Mucosa of rectum (tissue), 2 donors: Measurements from ENCODE around the gene SHF.
"Not testable (repeated sequence)": the region's sequence is repeated elsewhere in the genome, so short reads cannot be mapped to it uniquely, and the experiment has no call there.

Source experiments
- H3K27ac ChIP-seq, 2 donors: one replicate each; pipeline ENCODE4 v1.7.0; 2013; ENCODE audit warnings: inconsistent platforms in 2 of 2, low read depth in 2 of 2, low read length in 2 of 2
- H3K27me3 ChIP-seq, 2 donors: one replicate each; pipeline ENCODE4 v1.7.0; 2013; ENCODE audit warnings: low read length in 2 of 2; ENCODE audit not compliant: control insufficient read depth in 2 of 2, insufficient read depth in 2 of 2
- H3K36me3 ChIP-seq, 2 donors: one replicate each; pipeline ENCODE4 v1.7.0; 2013; ENCODE audit warnings: low read length in 2 of 2; ENCODE audit not compliant: control insufficient read depth in 2 of 2, insufficient read depth in 2 of 2
- H3K4me1 ChIP-seq, 2 donors: one replicate each; pipeline ENCODE4 v1.7.0; 2013; ENCODE audit warnings: low read length in 2 of 2, mild to moderate bottlenecking in 1 of 2; ENCODE audit not compliant: control insufficient read depth in 2 of 2, insufficient read depth in 2 of 2
- H3K4me3 ChIP-seq, 2 donors: one replicate each; pipeline ENCODE4 v1.7.0; 2013; ENCODE audit warnings: low read length in 2 of 2
- H3K9ac ChIP-seq, 2 donors: one replicate each; pipeline ENCODE4 v1.7.0; 2013; ENCODE audit warnings: low read length in 2 of 2, low read depth in 1 of 2, mild to moderate bottlenecking in 1 of 2
- H3K9me3 ChIP-seq, 2 donors: one replicate each; pipeline ENCODE4 v1.7.0; 2013; ENCODE audit warnings: low read length in 2 of 2; ENCODE audit not compliant: control insufficient read depth in 2 of 2
- donor health status: healthy.
- donor health status: Normal muscosa, but diverticular disease.

Gene SHF

GRCh38 chr15:45187894-45188830 is at the start of gene SHF:
SHF (minus strand) TSS chr15:45187966; CDS start chr15:45187951, 15 bp downstream.
- H3K9me3 ChIP-seq = no peaks in the 10 kb centered on the region
- H3K4me3 ChIP-seq = peak within 1 kb of the TSS; percentile 72 to 83
- H3K27ac ChIP-seq = peak within 1 kb of the TSS; percentile 14 to 58
- H3K27me3 ChIP-seq = no peaks in the 10 kb centered on the region
- peaks cover 0 to 2% of the 10 kb centered on the region in 2 donors for H3K36me3 ChIP-seq
- H3K4me1 ChIP-seq = peaks cover 13 to 23% of the 10 kb centered on the region in 2 donors
- H3K9ac ChIP-seq = peak within 1 kb of the TSS; percentile 69 to 83

- not testable (repeated sequence) for H3K36me3 ChIP-seq, H3K4me1 ChIP-seq, H3K27me3 ChIP-seq, H3K4me3 ChIP-seq, H3K9me3 ChIP-seq, H3K27ac ChIP-seq, H3K9ac ChIP-seq
These were observed 49.0 kb upstream of the SHF start for GRCh38 chr15:45236806-45237205.

GRCh38 chr15:45234562-45235235 is 46.9 kb upstream of the SHF start:
- Histone ChIP-seq H3K4me1 (no peaks in the 10 kb centered on the region), H3K27me3 (peaks cover 0 to 3% of the 10 kb centered on the region in 2 donors), H3K9ac (no peak overlapping the region), H3K27ac (no peak overlapping the region), H3K9me3 (no peaks in the 10 kb centered on the region), H3K4me3 (no peak overlapping the region), H3K36me3 (no peaks in the 10 kb centered on the region)

GRCh38 chr15:45231864-45232562 is 44.2 kb upstream of the SHF start:
- H3K27me3 ChIP-seq = peaks cover 0 to 3% of the 10 kb centered on the region in 2 donors
- no peaks in the 10 kb centered on the region for H3K36me3 ChIP-seq
- no peak overlapping the region for H3K9ac ChIP-seq
- no peaks in the 10 kb centered on the region for H3K9me3 ChIP-seq
- H3K4me1 ChIP-seq = no peaks in the 10 kb centered on the region
- H3K27ac ChIP-seq = no peak overlapping the region
- no peak overlapping the region for H3K4me3 ChIP-seq

GRCh38 chr15:45231132-45231531 is 43.4 kb upstream of the SHF start:
- H3K9ac ChIP-seq = no peak overlapping the region
- no peaks in the 10 kb centered on the region for H3K9me3 ChIP-seq
- no peaks in the 10 kb centered on the region for H3K4me1 ChIP-seq
- no peaks in the 10 kb centered on the region for H3K36me3 ChIP-seq
- H3K27ac ChIP-seq = no peak overlapping the region
- no peak overlapping the region for H3K4me3 ChIP-seq
- peaks cover 0 to 3% of the 10 kb centered on the region in 2 donors for H3K27me3 ChIP-seq

- H3K4me3 ChIP-seq = no peak overlapping the region
- H3K9ac ChIP-seq = no peak overlapping the region
- no peaks in the 10 kb centered on the region for H3K9me3 ChIP-seq
These were observed 42.6 kb upstream of the SHF start for GRCh38 chr15:45230245-45230965.

GRCh38 chr15:45228931-45229330 is 41.2 kb upstream of the SHF start:
- Histone ChIP-seq H3K27ac (no peak overlapping the region), H3K27me3 (peaks cover 0 to 3% of the 10 kb centered on the region in 2 donors), H3K36me3 (no peaks in the 10 kb centered on the region), H3K4me3 (no peak overlapping the region), H3K9ac (no peak overlapping the region), H3K4me1 (no peaks in the 10 kb centered on the region), H3K9me3 (no peaks in the 10 kb centered on the region)

More at GRCh38 chr15:45230245-45230965, 42.6 kb upstream of the SHF start:
- peaks cover 0 to 3% of the 10 kb centered on the region in 2 donors for H3K27me3 ChIP-seq
- no peak overlapping the region for H3K27ac ChIP-seq
- H3K36me3 ChIP-seq = no peaks in the 10 kb centered on the region
- no peaks in the 10 kb centered on the region for H3K4me1 ChIP-seq

- no peak overlapping the region for H3K4me3 ChIP-seq
- H3K27me3 ChIP-seq = peaks cover 0 to 3% of the 10 kb centered on the region in 2 donors
- H3K9me3 ChIP-seq = no peaks in the 10 kb centered on the region
- H3K9ac ChIP-seq = no peak overlapping the region
- no peak overlapping the region for H3K27ac ChIP-seq
- H3K36me3 ChIP-seq = no peaks in the 10 kb centered on the region
- H3K4me1 ChIP-seq = no peaks in the 10 kb centered on the region
These were observed 37.9 kb upstream of the SHF start for GRCh38 chr15:45225506-45226273.

- Histone ChIP-seq H3K4me3 (no peak overlapping the region), H3K9me3 (no peaks in the 10 kb centered on the region), H3K27ac (no peak overlapping the region), H3K27me3 (peaks cover 0 to 2% of the 10 kb centered on the region in 2 donors), H3K9ac (no peak overlapping the region), H3K4me1 (no peaks in the 10 kb centered on the region), H3K36me3 (no peaks in the 10 kb centered on the region)
These were observed 37.0 kb upstream of the SHF start for GRCh38 chr15:45224621-45225217.
